ENCODE measurements around the gene SLC3A2. TPM values are rescaled to one million over a fixed set of nuclear protein-coding genes. Genes with fewer than 3 reads are reported as not detected.

SLC3A2 gene
- total and polyA plus RNA-seq, 2 of the 13 experiments (the other 11 are each of a cell fraction or from before 2014, with no cell fraction given), result 213 to 226 TPM

- TF ChIP-seq ARID5B (CRISPR knock-in tag; IDR thresholded peaks at IDR 0.05) (0 out of 2 replicates have a peak, but pooled peaks have one; percentile 32), ATF7 (IDR thresholded peaks at IDR 0.05) (peak; percentile 23; the same call in 1 of the 2 replicates), ATF7 (CRISPR knock-in tag; IDR thresholded peaks at IDR 0.05) (peak; percentile 56), ZFAT (CRISPR knock-in tag; conservative IDR thresholded peaks at IDR 0.05) (no peak), ZNF510 (CRISPR knock-in tag; IDR thresholded peaks at IDR 0.05; ENCODE audit: low read depth) (peak; percentile 31; the same call in 1 of the 2 replicates), SAP130 (CRISPR knock-in tag; IDR thresholded peaks at IDR 0.05; ENCODE audit: low read depth) (peak; percentile 80), ZNF574 (CRISPR knock-in tag; IDR thresholded peaks at IDR 0.05) (peak; percentile 58; the same call in 1 of the 2 replicates), RBM39 (IDR thresholded peaks at IDR 0.05; ENCODE audit: low read depth, low read length, poor library complexity, severe bottlenecking) (peak; percentile 94), ZNF30 (CRISPR knock-in tag; IDR thresholded peaks at IDR 0.05) (no peak), ZNF761 (CRISPR knock-in tag; conservative IDR thresholded peaks at IDR 0.05) (peak; percentile 52; the same call in 1 of the 2 replicates), MXI1 (IDR thresholded peaks at IDR 0.05; ENCODE audit: borderline replicate concordance, low read depth, low read length) (peak; percentile 70; the same call in 1 of the 3 replicates), POLR2G (IDR thresholded peaks at IDR 0.05; ENCODE audit: low read depth, low read length) (peak; percentile 67), ZFYVE20 (CRISPR knock-in tag; IDR thresholded peaks at IDR 0.05; ENCODE audit: borderline replicate concordance, low read depth) (no peak), ZNF724P (CRISPR knock-in tag; IDR thresholded peaks at IDR 0.05; ENCODE audit: borderline replicate concordance) (peak; percentile 68; the same call in 1 of the 2 replicates), CAMTA2 (CRISPR knock-in tag; IDR thresholded peaks at IDR 0.05; ENCODE audit: borderline replicate concordance) (no peak), ZMYM4 (CRISPR knock-in tag; IDR thresholded peaks at IDR 0.05) (peak; percentile 65), ZNF879 (CRISPR knock-in tag; IDR thresholded peaks at IDR 0.05) (no peak)
These were observed 49.0 kb upstream of the SLC3A2 start, which contains the start of gene STX5 (continued) for GRCh38 chr11:62831520-62832335.
